GM12878 (cell line): ENCODE results near the gene DRAP1. TPM values are rescaled to one million over a fixed set of nuclear protein-coding genes. Genes with fewer than 3 reads are reported as not detected.
A peak's percentile ranks its signal among the peaks of the same experiment; 100 is the strongest.

Experiments
- NFIC ChIP-seq: IDR thresholded peaks from 2 replicates; pipeline ENCODE4 v1.6.1; 2012; ENCODE audit warnings: low read depth, mild to moderate bottlenecking, inconsistent platforms, low read length, moderate library complexity
- NR2C1 ChIP-seq: fragments of 450-650 bp; IDR thresholded peaks from 2 replicates; pipeline ENCODE4 v1.6.1; 2017; ENCODE audit warnings: antibody characterized with exemption, mild to moderate bottlenecking, moderate library complexity
- POU2F2 ChIP-seq: IDR thresholded peaks from 3 replicates; pipeline ENCODE4 v1.6.1; 2011; ENCODE audit warnings: low read depth, mild to moderate bottlenecking, low read length, borderline replicate concordance
- SIX5 ChIP-seq: IDR thresholded peaks from 2 replicates; pipeline ENCODE4 v1.6.1; 2011; ENCODE audit warnings: mild to moderate bottlenecking, low read depth, low read length, moderate library complexity; ENCODE audit not compliant: severe bottlenecking
- SP1 ChIP-seq: IDR thresholded peaks from one replicate; pipeline ENCODE4 v1.6.1; 2011; ENCODE audit warnings: low read depth, low read length
- STAT1 ChIP-seq: fragments of 450-650 bp; conservative IDR thresholded peaks from 2 replicates; pipeline ENCODE4 v1.6.1; 2014; ENCODE audit warnings: antibody characterized with exemption, mild to moderate bottlenecking
- ZZZ3 ChIP-seq: IDR thresholded peaks from 2 replicates; pipeline ENCODE4 v1.6.1; 2011; ENCODE audit warnings: low read depth; ENCODE audit not compliant: control insufficient read depth, insufficient read length
- polyA plus RNA-seq, 11 experiments: library from polyadenylated mRNA; depleted of rRNA in 4 of 11; unstranded in 6 of 11; stranded (reverse) in 5 of 11; fragments of >200 nt; fragmentation: Nextera tagmentation in 4 of 11; fragmentation: Illumina TruSeq in 1 of 11; extraction: Ambion mirVana in 4 of 11; extraction: Trizol in 1 of 11; gene quantifications; 1 replicate in 1 of 11; 2 replicates in 10 of 11; pipeline versions ENCODE4 v1.2.1 to v1.2.3, GENCODE V29; 2011 to 2016; ENCODE audit warnings: inconsistent platforms in 2 of 11, missing spikeins in 2 of 11, low read depth in 1 of 11
- total RNA-seq, 4 experiments: library from RNA; depleted of rRNA in 3 of 4; stranded (reverse); fragments of >200 nt in 3 of 4; fragmentation: Illumina TruSeq in 1 of 4; extraction: Trizol in 1 of 4; gene quantifications; 2 replicates each; pipeline versions ENCODE4 v1.2.1 to v1.2.3, GENCODE V29; 2013 to 2021
- TF ChIP-seq, protein P1 (sequence below): IDR thresholded peaks from 2 replicates; pipeline ENCODE4 v1.6.1; 2012; ENCODE audit warnings: improper control_type of control experiment, low read depth, low read length; ENCODE audit not compliant: insufficient replicate concordance
- TF ChIP-seq, protein P2 (sequence below): fragments of 150-350 bp; IDR thresholded peaks from 2 replicates; pipeline ENCODE4 v1.6.1; 2016; ENCODE audit warnings: low read depth, low read length
- TF ChIP-seq, protein P3 (sequence below): fragments of 450-650 bp; IDR thresholded peaks from 2 replicates; pipeline ENCODE4 v1.6.1; 2018; ENCODE audit warnings: borderline replicate concordance, mild to moderate bottlenecking; ENCODE audit not compliant: partially characterized antibody
- TF ChIP-seq, protein P4 (sequence below): IDR thresholded peaks from 2 replicates; pipeline ENCODE4 v1.6.1; 2012; ENCODE audit warnings: low read depth, low read length, improper control_type of control experiment
- TF ChIP-seq, protein P5 (sequence below): fragments of 450-650 bp; IDR thresholded peaks from 2 replicates; pipeline ENCODE4 v1.6.1; 2017; ENCODE audit warnings: low read depth, mild to moderate bottlenecking, moderate library complexity

DRAP1 gene
- total and polyA plus RNA-seq, 10 of the 15 experiments (the other 5 are each of a cell fraction or from before 2014, with no cell fraction given), result 9.4 to 163 (median 114) TPM

DNA sequence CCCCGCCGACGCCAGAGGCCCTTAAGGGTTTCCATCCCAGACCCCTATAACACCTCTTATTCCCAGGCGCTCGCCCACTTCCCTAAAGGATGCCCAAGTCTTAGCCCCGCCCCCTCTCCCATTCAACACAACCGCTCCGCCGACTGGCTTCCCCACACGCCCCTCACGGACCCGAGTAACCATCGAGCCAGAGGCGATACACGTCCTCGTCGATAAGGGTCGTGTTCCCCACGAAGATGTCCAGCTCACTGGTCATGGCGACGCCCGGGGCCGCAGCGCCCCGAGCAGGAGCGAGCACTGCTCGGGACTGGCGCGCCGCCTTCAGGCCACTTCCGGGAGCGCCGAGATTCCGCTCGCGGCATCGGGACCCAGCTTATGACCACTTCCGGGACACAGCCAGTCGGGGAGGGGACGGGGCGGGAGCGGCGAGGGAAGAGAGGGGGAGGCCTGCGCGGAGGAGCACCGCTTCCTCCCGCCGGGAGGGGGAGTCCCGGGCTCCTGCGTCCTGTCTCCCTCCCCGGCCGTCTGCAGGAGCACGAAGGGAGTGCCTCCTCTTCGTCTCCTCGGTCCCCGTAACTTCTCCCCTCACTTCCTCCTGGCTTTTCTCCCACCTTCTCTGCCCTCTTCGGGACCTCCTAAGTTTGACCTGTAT lies 30.9 kb upstream of the DRAP1 start, which contains the start of gene FIBP (continued):
- TF ChIP-seq SIX5 (no peak), NFIC (no peak), STAT1 (0 out of 2 replicates have a peak, but pooled peaks have one; percentile 37), SP1 (peak; percentile 77), ZZZ3 (no peak), POU2F2 (peak; percentile 54; the same call in 1 of the 3 replicates), NR2C1 (peak; percentile 80)
- TF ChIP-seq, protein P1, sequence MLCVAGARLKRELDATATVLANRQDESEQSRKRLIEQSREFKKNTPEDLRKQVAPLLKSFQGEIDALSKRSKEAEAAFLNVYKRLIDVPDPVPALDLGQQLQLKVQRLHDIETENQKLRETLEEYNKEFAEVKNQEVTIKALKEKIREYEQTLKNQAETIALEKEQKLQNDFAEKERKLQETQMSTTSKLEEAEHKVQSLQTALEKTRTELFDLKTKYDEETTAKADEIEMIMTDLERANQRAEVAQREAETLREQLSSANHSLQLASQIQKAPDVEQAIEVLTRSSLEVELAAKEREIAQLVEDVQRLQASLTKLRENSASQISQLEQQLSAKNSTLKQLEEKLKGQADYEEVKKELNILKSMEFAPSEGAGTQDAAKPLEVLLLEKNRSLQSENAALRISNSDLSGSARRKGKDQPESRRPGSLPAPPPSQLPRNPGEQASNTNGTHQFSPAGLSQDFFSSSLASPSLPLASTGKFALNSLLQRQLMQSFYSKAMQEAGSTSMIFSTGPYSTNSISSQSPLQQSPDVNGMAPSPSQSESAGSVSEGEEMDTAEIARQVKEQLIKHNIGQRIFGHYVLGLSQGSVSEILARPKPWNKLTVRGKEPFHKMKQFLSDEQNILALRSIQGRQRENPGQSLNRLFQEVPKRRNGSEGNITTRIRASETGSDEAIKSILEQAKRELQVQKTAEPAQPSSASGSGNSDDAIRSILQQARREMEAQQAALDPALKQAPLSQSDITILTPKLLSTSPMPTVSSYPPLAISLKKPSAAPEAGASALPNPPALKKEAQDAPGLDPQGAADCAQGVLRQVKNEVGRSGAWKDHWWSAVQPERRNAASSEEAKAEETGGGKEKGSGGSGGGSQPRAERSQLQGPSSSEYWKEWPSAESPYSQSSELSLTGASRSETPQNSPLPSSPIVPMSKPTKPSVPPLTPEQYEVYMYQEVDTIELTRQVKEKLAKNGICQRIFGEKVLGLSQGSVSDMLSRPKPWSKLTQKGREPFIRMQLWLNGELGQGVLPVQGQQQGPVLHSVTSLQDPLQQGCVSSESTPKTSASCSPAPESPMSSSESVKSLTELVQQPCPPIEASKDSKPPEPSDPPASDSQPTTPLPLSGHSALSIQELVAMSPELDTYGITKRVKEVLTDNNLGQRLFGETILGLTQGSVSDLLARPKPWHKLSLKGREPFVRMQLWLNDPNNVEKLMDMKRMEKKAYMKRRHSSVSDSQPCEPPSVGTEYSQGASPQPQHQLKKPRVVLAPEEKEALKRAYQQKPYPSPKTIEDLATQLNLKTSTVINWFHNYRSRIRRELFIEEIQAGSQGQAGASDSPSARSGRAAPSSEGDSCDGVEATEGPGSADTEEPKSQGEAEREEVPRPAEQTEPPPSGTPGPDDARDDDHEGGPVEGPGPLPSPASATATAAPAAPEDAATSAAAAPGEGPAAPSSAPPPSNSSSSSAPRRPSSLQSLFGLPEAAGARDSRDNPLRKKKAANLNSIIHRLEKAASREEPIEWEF, result no peak
- TF ChIP-seq, protein P2, sequence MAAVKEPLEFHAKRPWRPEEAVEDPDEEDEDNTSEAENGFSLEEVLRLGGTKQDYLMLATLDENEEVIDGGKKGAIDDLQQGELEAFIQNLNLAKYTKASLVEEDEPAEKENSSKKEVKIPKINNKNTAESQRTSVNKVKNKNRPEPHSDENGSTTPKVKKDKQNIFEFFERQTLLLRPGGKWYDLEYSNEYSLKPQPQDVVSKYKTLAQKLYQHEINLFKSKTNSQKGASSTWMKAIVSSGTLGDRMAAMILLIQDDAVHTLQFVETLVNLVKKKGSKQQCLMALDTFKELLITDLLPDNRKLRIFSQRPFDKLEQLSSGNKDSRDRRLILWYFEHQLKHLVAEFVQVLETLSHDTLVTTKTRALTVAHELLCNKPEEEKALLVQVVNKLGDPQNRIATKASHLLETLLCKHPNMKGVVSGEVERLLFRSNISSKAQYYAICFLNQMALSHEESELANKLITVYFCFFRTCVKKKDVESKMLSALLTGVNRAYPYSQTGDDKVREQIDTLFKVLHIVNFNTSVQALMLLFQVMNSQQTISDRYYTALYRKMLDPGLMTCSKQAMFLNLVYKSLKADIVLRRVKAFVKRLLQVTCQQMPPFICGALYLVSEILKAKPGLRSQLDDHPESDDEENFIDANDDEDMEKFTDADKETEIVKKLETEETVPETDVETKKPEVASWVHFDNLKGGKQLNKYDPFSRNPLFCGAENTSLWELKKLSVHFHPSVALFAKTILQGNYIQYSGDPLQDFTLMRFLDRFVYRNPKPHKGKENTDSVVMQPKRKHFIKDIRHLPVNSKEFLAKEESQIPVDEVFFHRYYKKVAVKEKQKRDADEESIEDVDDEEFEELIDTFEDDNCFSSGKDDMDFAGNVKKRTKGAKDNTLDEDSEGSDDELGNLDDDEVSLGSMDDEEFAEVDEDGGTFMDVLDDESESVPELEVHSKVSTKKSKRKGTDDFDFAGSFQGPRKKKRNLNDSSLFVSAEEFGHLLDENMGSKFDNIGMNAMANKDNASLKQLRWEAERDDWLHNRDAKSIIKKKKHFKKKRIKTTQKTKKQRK, result no peak
- TF ChIP-seq, protein P3, sequence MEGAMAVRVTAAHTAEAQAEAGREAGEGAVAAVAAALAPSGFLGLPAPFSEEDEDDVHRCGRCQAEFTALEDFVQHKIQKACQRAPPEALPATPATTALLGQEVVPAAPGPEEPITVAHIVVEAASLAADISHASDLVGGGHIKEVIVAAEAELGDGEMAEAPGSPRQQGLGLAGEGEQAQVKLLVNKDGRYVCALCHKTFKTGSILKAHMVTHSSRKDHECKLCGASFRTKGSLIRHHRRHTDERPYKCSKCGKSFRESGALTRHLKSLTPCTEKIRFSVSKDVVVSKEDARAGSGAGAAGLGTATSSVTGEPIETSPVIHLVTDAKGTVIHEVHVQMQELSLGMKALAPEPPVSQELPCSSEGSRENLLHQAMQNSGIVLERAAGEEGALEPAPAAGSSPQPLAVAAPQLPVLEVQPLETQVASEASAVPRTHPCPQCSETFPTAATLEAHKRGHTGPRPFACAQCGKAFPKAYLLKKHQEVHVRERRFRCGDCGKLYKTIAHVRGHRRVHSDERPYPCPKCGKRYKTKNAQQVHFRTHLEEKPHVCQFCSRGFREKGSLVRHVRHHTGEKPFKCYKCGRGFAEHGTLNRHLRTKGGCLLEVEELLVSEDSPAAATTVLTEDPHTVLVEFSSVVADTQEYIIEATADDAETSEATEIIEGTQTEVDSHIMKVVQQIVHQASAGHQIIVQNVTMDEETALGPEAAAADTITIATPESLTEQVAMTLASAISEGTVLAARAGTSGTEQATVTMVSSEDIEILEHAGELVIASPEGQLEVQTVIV, result peak; percentile 55
- TF ChIP-seq, protein P4, sequence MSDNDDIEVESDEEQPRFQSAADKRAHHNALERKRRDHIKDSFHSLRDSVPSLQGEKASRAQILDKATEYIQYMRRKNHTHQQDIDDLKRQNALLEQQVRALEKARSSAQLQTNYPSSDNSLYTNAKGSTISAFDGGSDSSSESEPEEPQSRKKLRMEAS, result no peak
- TF ChIP-seq, protein P5, sequence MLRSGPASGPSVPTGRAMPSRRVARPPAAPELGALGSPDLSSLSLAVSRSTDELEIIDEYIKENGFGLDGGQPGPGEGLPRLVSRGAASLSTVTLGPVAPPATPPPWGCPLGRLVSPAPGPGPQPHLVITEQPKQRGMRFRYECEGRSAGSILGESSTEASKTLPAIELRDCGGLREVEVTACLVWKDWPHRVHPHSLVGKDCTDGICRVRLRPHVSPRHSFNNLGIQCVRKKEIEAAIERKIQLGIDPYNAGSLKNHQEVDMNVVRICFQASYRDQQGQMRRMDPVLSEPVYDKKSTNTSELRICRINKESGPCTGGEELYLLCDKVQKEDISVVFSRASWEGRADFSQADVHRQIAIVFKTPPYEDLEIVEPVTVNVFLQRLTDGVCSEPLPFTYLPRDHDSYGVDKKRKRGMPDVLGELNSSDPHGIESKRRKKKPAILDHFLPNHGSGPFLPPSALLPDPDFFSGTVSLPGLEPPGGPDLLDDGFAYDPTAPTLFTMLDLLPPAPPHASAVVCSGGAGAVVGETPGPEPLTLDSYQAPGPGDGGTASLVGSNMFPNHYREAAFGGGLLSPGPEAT, result peak; percentile 79
